HG03108 (cell line): ENCODE results near the gene CNOT9.
A peak's percentile ranks its signal among the peaks of the same experiment; 100 is the strongest.

Source experiments
- ATAC-seq: cut with Tn5 transposase; IDR thresholded peaks from one replicate; pipeline ENCODE4 v1.9.1; 2021; ENCODE audit warnings: moderate library complexity; ENCODE audit not compliant: unreplicated experiment

CNOT9 gene

GRCh38 chr2:218643751-218644310 lies 75.2 kb downstream of the CNOT9 start:
- ATAC-seq = no peak

GRCh38 chr2:218644721-218645120 lies 76.1 kb downstream of the CNOT9 start:
- no peak for ATAC-seq

GRCh38 chr2:218645126-218645525 lies 76.5 kb downstream of the CNOT9 start:
- peak; percentile 80 for ATAC-seq
